Neutrophil (primary cell): Measurements from ENCODE around the gene MAPK14.

Experiments used
- H3K27ac ChIP-seq: fragments of 200-600 bp; sonication (generic); 2 replicates; pipeline ENCODE4 v1.5.1; 2016; ENCODE audit warnings: mild to moderate bottlenecking, moderate library complexity
- H3K27me3 ChIP-seq: fragments of 200-600 bp; sonication (generic); 2 replicates; pipeline ENCODE4 v1.6.0; 2016; ENCODE audit warnings: mild to moderate bottlenecking
- H3K36me3 ChIP-seq: fragments of 200-600 bp; sonication (generic); 2 replicates; pipeline ENCODE4 v1.5.1; 2017
- H3K4me1 ChIP-seq, 2 experiments: fragments of 200-600 bp in 1 of 2; sonication (generic) in 1 of 2; 1 replicate in 1 of 2; 2 replicates in 1 of 2; pipeline versions ENCODE4 v1.5.1 to v1.6.1; 2013 to 2016; ENCODE audit warnings: low read depth in 1 of 2, low read length in 1 of 2, mild to moderate bottlenecking in 1 of 2, moderate library complexity in 1 of 2; ENCODE audit not compliant: control insufficient read depth in 1 of 2, insufficient read depth in 1 of 2
- H3K4me3 ChIP-seq, 2 experiments: fragments of 200-600 bp in 1 of 2; sonication (generic) in 1 of 2; 1 replicate in 1 of 2; 2 replicates in 1 of 2; pipeline ENCODE4 v1.5.1; 2013 to 2016; ENCODE audit warnings: low read depth in 1 of 2, low read length in 1 of 2, mild to moderate bottlenecking in 1 of 2, moderate library complexity in 1 of 2
- H3K9me3 ChIP-seq: fragments of 200-600 bp; sonication (generic); 2 replicates; pipeline ENCODE4 v1.5.1; 2016
- CTCF ChIP-seq: fragments of 200-600 bp; sonication (generic); IDR thresholded peaks from 2 replicates; pipeline ENCODE4 v1.5.1; 2016; ENCODE audit warnings: antibody characterized with exemption

MAPK14 gene

DNA sequence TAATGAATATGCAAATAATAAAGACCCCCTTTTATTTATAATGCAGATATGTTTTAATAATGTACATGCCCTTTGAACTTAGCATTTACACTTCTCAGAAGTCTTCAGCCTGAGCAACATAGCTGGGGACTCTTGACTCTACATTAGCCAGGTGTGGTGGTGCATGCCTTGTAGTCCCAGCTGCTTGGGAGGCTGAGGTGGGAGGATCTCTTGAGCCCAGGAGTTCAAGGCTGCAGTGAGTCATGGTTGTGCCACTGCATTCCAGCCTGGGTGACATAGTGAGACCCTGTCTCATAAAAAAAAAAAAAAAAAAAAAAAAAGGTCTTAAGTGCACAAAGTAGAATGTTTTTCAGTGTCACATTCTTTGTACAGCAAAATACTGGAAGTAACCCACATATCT is 85.4 kb downstream of the MAPK14 start:
- Histone ChIP-seq H3K9me3 (no peaks in the 10 kb centered on the region), H3K4me3 (no peak overlapping the region), H3K36me3 (peaks cover 68% of the 10 kb centered on the region), H3K27ac (peak overlapping the region; percentile 7), H3K4me1 (peaks cover 48 to 51% of the 10 kb centered on the region in 2 experiments), H3K27me3 (no peaks in the 10 kb centered on the region)
- no peak for TF ChIP-seq CTCF

- Histone ChIP-seq H3K36me3 (peaks cover 65% of the 10 kb centered on the region), H3K4me1 (peaks cover 54 to 58% of the 10 kb centered on the region in 2 experiments), H3K27ac (peak overlapping the region; percentile 52), H3K9me3 (no peaks in the 10 kb centered on the region), H3K27me3 (no peaks in the 10 kb centered on the region), H3K4me3 (no peak overlapping the region)
- TF ChIP-seq CTCF = no peak
These were observed 86.1 kb downstream of the MAPK14 start for GRCh38 chr6:36113703-36114102.

DNA sequence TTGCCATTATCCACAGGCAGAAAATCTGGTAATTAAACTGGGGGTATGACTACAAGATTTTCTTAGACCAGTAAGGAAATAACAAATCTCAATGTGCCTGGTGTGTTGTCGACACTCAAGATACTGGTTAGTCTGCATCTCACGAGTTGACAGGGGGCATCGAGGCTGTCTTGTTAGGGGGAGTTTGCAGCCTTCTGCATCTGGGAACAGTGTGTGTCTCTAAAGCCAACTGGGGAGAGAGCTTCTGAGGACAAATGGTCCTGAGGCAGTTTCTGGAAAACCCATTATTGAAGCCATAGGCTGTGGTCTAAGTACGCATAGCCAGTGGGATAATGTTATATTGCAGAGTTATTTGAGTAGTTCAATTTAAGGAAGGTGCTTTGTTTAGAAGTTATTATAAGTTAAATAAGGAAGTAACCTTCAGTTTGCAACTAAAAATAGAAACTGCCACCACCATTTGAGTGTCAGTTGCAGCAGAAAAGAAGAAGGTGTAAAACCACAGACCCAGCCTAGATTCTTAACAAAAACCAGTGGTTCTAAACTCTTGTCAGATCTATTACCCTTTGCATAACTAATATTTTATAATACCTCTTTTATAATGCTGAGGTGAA is 87.3 kb downstream of the MAPK14 start:
- peaks cover 66 to 70% of the 10 kb centered on the region in 2 experiments for H3K4me1 ChIP-seq
- no peaks in the 10 kb centered on the region for H3K27me3 ChIP-seq
- no peak for TF ChIP-seq CTCF
- H3K4me3 ChIP-seq = peak overlapping the region; percentile 22 to 60
- H3K9me3 ChIP-seq = no peaks in the 10 kb centered on the region
- peaks cover 62% of the 10 kb centered on the region for H3K36me3 ChIP-seq
- H3K27ac ChIP-seq = peak overlapping the region; percentile 96

DNA sequence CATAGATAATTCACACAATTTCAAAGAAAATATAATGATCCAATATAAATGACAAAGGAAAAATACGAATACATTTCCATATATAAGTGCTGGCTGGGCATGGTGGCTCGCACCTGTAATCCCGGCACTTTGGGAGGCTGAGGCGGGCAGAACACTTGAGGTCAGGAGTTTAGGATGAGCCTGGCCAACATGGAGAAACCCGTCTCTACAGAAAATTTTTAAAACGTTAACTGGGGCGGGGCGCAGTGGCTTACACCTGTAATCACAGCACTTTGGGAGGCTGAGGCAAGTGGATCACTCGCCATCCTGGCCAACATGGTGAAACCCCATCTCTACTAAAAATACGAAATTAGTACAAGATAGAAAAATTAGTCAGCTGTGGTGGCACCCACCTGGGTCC is 87.8 kb downstream of the MAPK14 start:
- Histone ChIP-seq H3K36me3 (peaks cover 60% of the 10 kb centered on the region), H3K4me3 (peak overlapping the region in 1 of 2 experiments; percentile 60), H3K4me1 (peaks cover 71 to 75% of the 10 kb centered on the region in 2 experiments), H3K9me3 (no peaks in the 10 kb centered on the region), H3K27me3 (no peaks in the 10 kb centered on the region), H3K27ac (peak overlapping the region; percentile 96)
- no peak for TF ChIP-seq CTCF

- TF ChIP-seq CTCF = no peak
- H3K4me1 ChIP-seq = peaks cover 80 to 83% of the 10 kb centered on the region in 2 experiments
- H3K36me3 ChIP-seq = peaks cover 51% of the 10 kb centered on the region
- H3K27ac ChIP-seq = peak overlapping the region; percentile 96
- no peaks in the 10 kb centered on the region for H3K9me3 ChIP-seq
- no peaks in the 10 kb centered on the region for H3K27me3 ChIP-seq
- H3K4me3 ChIP-seq = peak overlapping the region in 1 of 2 experiments; percentile 60
These were observed 88.7 kb downstream of the MAPK14 start for GRCh38 chr6:36116066-36116864.
